Neuronal stem cell (in vitro differentiated cells): ENCODE measurements around the gene DCUN1D2.

Experiments used
- DNase-seq: peaks from one replicate; pipeline ENCODE4 v3.0.0-alpha.2; 2013; ENCODE audit warnings: low spot score
- H2AFZ ChIP-seq: one replicate; pipeline ENCODE4 v1.6.1; 2013; ENCODE audit warnings: mild to moderate bottlenecking, low read length, inconsistent platforms
- H2AK5ac ChIP-seq: 2 replicates; pipeline ENCODE4 v1.6.1; 2013; ENCODE audit warnings: low read depth, mild to moderate bottlenecking, inconsistent platforms, low read length, moderate library complexity, mixed read lengths
- H2BK120ac ChIP-seq: 2 replicates; pipeline ENCODE4 v1.6.1; 2013; ENCODE audit warnings: low read depth, mild to moderate bottlenecking, inconsistent platforms, low read length, moderate library complexity, mixed read lengths
- H2BK12ac ChIP-seq: one replicate; pipeline ENCODE4 v1.6.1; 2013; ENCODE audit warnings: low read length, inconsistent platforms
- H2BK15ac ChIP-seq: 2 replicates; pipeline ENCODE4 v1.6.1; 2013; ENCODE audit warnings: mild to moderate bottlenecking, low read length, inconsistent platforms, mixed read lengths
- H2BK5ac ChIP-seq: one replicate; pipeline ENCODE4 v1.6.1; 2013; ENCODE audit warnings: inconsistent platforms, mild to moderate bottlenecking, low read length, moderate library complexity
- H3K14ac ChIP-seq: one replicate; pipeline ENCODE4 v1.6.1; 2013; ENCODE audit warnings: low read length, inconsistent platforms
- H3K18ac ChIP-seq: 2 replicates; pipeline ENCODE4 v1.6.1; 2013; ENCODE audit warnings: low read length, inconsistent platforms
- H3K23ac ChIP-seq: 2 replicates; pipeline ENCODE4 v1.6.1; 2013; ENCODE audit warnings: low read depth, mild to moderate bottlenecking, mixed read lengths, low read length, inconsistent platforms; ENCODE audit not compliant: poor library complexity
- H3K27ac ChIP-seq: replicated peaks from 3 replicates; pipeline ENCODE4 v1.5.1; 2013; ENCODE audit warnings: low read length, inconsistent platforms
- H3K27me3 ChIP-seq, 3 experiments: 2 replicates each; pipeline ENCODE4 v1.6.1; 2013; ENCODE audit warnings: low read length in 3 of 3, mild to moderate bottlenecking in 2 of 3, inconsistent platforms in 1 of 3, low read depth in 1 of 3, mixed read lengths in 1 of 3, moderate library complexity in 1 of 3; ENCODE audit not compliant: control insufficient read depth in 3 of 3, insufficient read depth in 3 of 3
- H3K36me3 ChIP-seq, 2 donors: replicated peaks in 1 of 2; 2 replicates each; pipeline ENCODE4 v1.6.1; 2013; ENCODE audit warnings: low read length in 2 of 2; ENCODE audit not compliant: control insufficient read depth in 2 of 2, insufficient read depth in 2 of 2
- H3K4ac ChIP-seq: 2 replicates; pipeline ENCODE4 v1.6.1; 2013; ENCODE audit warnings: inconsistent platforms, mild to moderate bottlenecking, low read length, moderate library complexity
- H3K4me1 ChIP-seq, 2 donors: 1 replicate in 1 of 2; 2 replicates in 1 of 2; pipeline ENCODE4 v1.6.1; 2013; ENCODE audit warnings: low read length in 2 of 2, low read depth in 1 of 2; ENCODE audit not compliant: control insufficient read depth in 2 of 2, insufficient read depth in 1 of 2
- H3K4me2 ChIP-seq: one replicate; pipeline ENCODE4 v1.6.1; 2013; ENCODE audit warnings: mild to moderate bottlenecking, low read length, inconsistent platforms; ENCODE audit not compliant: insufficient read depth, poor library complexity, severe bottlenecking
- H3K4me3 ChIP-seq, 2 donors: 2 replicates each; pipeline ENCODE4 v1.5.1; 2013; ENCODE audit warnings: low read length in 2 of 2, mild to moderate bottlenecking in 2 of 2, inconsistent platforms in 1 of 2, moderate library complexity in 1 of 2
- H3K79me1 ChIP-seq: one replicate; pipeline ENCODE4 v1.6.1; 2013; ENCODE audit warnings: low read depth, mild to moderate bottlenecking, inconsistent platforms, low read length, moderate library complexity
- H3K9ac ChIP-seq: one replicate; pipeline ENCODE4 v1.6.1; 2013; ENCODE audit warnings: mild to moderate bottlenecking, low read depth, low read length, inconsistent platforms; ENCODE audit not compliant: poor library complexity
- H3K9me3 ChIP-seq, 2 donors: replicated peaks in 1 of 2; 2 replicates each; pipeline versions ENCODE3 to v1.6.1; 2013; ENCODE audit warnings: low read length in 2 of 2, mild to moderate bottlenecking in 2 of 2, inconsistent platforms in 1 of 2, low read depth in 1 of 2, mixed read lengths in 1 of 2, moderate library complexity in 1 of 2; ENCODE audit not compliant: control insufficient read depth in 2 of 2, insufficient read depth in 1 of 2
- H4K8ac ChIP-seq: one replicate; pipeline ENCODE4 v1.6.1; 2013; ENCODE audit warnings: low read depth, mild to moderate bottlenecking, inconsistent platforms, low read length, moderate library complexity
- H4K91ac ChIP-seq: one replicate; pipeline ENCODE4 v1.6.1; 2013; ENCODE audit warnings: low read length, low read depth, mild to moderate bottlenecking, inconsistent platforms; ENCODE audit not compliant: poor library complexity
- WGBS, 2 donors: extraction: QIAGEN DNeasy Blood & Tissue Kit; methylation state at CpG; one replicate each; pipeline ENCODE4 v1.1.7; 2013; ENCODE audit warnings: missing lambda C conversion rate in 2 of 2, mixed read lengths in 1 of 2; ENCODE audit not compliant: insufficient read length in 2 of 2, insufficient replicate concordance in 1 of 2; ENCODE audit errors: extremely low coverage in 2 of 2; 5-methylcytosine and 5-hydroxymethylcytosine counted together

The DCUN1D2 gene

DNA sequence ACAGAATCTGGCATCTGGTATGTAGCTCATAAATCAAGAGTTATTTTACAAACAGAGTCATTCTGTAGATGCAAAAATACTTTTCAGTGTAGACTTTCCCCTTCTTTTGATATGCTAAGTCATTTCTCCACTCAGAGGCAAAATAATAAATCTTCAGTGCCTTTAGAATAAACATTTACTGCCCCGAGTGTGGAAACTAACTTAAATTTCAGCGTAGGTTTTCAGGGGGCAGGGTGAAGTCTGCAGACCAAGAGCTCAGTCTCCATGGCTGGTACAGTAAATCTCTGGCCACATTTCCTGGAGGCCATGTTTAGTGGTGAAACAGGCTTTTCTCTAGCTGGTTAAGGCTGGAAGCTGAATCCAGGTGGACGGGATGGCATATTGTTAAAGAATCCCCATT, 24.1 kb downstream of the DCUN1D2 start:
- Histone ChIP-seq H3K27ac (no peak overlapping the region), H3K4ac (no peak overlapping the region), H3K36me3 (peaks cover 6 to 69% of the 10 kb centered on the region in 2 donors), H3K18ac (no peak overlapping the region), H3K4me3 (no peak overlapping the region), H3K9me3 (no peaks in the 10 kb centered on the region), H2BK120ac (no peak overlapping the region), H3K23ac (no peak overlapping the region), H3K4me1 (peaks cover 10% of the 10 kb centered on the region in 2 donors), H3K14ac (no peak overlapping the region), H2BK5ac (no peak overlapping the region), H4K8ac (no peak overlapping the region), H2AFZ (no peak overlapping the region), H3K79me1 (no peaks in the 10 kb centered on the region), H3K27me3 (no peaks in the 10 kb centered on the region), H2AK5ac (no peak overlapping the region), H3K4me2 (no peak overlapping the region), H2BK12ac (no peak overlapping the region), H4K91ac (no peak overlapping the region), H3K9ac (no peak overlapping the region), H2BK15ac (no peak overlapping the region)
- no CpG with 5 or more reads among the region's 3 CpGs for WGBS, 2 donors
- no peak for DNase-seq

DNA sequence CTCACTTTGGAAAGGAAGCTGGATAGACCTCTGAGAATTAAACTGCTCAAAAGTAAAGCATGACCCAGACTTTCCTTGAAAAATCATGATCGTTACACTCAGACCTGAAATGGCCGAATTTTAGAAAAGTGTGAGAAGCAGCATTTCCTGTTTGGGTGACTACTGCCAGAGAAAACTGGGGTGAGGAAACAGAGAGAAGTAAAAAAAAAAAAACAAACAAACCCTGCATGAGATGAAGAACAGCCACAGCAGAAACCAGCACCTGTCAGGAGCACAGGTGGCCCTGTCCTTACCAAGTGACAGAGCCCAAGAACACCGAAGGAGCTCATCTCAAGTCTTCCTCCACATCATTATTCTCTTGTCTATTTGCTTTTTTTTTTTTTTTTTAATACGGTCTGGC, 25.2 kb downstream of the DCUN1D2 start:
- H3K14ac ChIP-seq = no peak overlapping the region
- no peak overlapping the region for H3K4me3 ChIP-seq

DNA sequence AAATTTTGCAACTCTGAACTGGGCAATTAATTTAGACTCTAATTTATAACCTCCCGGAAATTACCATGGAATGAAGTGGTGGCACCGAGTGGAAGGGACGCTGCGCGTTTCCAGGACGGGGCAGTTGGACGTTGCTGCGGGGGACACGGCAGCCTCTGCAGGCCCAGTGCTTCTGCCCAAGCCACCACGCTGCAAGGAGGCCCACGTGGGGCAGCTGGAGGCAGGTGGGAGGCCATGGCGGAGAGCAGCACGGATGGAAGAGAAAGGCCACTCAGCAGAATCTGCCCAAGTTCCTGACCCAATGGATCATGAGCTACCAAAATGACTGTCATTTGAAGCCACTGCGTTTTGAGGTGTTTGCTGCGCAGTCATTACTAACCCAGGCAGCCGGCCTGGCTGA, 26.0 kb downstream of the DCUN1D2 start:
- H2BK120ac ChIP-seq = no peak overlapping the region
- no peak overlapping the region for H3K18ac ChIP-seq
- no peak overlapping the region for H3K9ac ChIP-seq
- no peak overlapping the region for H3K14ac ChIP-seq
- H3K27ac ChIP-seq = no peak overlapping the region
- H2BK12ac ChIP-seq = no peak overlapping the region
- H2AK5ac ChIP-seq = no peak overlapping the region
- H3K36me3 ChIP-seq = peaks cover 15 to 79% of the 10 kb centered on the region in 2 donors
- H3K27me3 ChIP-seq = no peaks in the 10 kb centered on the region
- no peaks in the 10 kb centered on the region for H3K9me3 ChIP-seq
- peaks cover 10% of the 10 kb centered on the region in 2 donors for H3K4me1 ChIP-seq
- H3K4me2 ChIP-seq = no peak overlapping the region
- H3K4me3 ChIP-seq = no peak overlapping the region
- no peak overlapping the region for H4K91ac ChIP-seq
- no peak overlapping the region for H2BK5ac ChIP-seq
- no peaks in the 10 kb centered on the region for H3K79me1 ChIP-seq
- no CpG with 5 or more reads among the region's 16 CpGs for WGBS, 2 donors
- no peak overlapping the region for H3K4ac ChIP-seq
- H2BK15ac ChIP-seq = no peak overlapping the region
- H4K8ac ChIP-seq = no peak overlapping the region
- no peak overlapping the region for H3K23ac ChIP-seq
- DNase-seq = no peak
- H2AFZ ChIP-seq = no peak overlapping the region

More for the DNA sequence above, 25.2 kb downstream of the DCUN1D2 start:
- Histone ChIP-seq H3K18ac (no peak overlapping the region), H3K27me3 (no peaks in the 10 kb centered on the region), H3K9ac (no peak overlapping the region), H3K9me3 (no peaks in the 10 kb centered on the region), H3K4ac (no peak overlapping the region), H3K4me2 (no peak overlapping the region), H4K91ac (no peak overlapping the region), H3K36me3 (peaks cover 10 to 77% of the 10 kb centered on the region in 2 donors), H2AK5ac (no peak overlapping the region), H3K79me1 (no peaks in the 10 kb centered on the region), H3K27ac (no peak overlapping the region), H2AFZ (no peak overlapping the region), H4K8ac (no peak overlapping the region), H2BK120ac (no peak overlapping the region), H2BK12ac (no peak overlapping the region), H3K23ac (no peak overlapping the region), H3K4me1 (peaks cover 10% of the 10 kb centered on the region in 2 donors), H2BK15ac (no peak overlapping the region), H2BK5ac (no peak overlapping the region)
- DNase-seq = no peak
- WGBS, 2 donors = no CpG with 5 or more reads among the region's 4 CpGs

DNA sequence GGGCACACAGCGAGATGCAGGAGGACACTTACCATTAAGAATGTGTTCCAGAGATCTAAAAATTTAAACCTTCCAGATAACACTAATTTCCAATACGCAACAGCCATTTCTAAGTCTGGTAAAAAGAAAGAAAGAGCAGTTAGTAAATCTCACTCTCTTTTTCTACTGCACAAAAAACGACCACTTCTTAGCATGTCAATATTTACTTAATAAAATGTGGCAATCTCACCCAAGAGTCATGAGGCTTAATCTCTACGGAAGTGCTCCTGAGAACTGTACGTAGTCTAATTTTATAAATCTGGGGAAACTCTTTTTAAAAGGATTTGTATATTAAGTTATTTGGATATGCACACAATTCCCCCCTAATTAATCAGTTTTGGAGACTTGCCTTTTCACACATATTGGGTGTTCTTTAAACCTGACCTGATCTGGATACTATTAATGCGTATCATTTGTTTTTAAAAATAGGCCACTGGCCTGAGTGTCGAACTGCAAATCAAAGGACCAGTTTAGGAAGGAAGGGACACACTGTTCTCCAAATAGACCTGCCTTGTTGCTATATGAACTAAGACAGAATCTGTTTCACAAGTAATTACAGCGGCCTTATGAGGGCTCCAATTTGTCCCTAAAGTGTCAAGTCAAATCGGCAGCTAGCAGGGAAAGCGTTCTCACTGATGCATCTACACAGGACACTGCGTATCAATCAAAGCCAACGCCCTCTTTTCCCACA, 29.3 kb downstream of the DCUN1D2 start:
- H3K27me3 ChIP-seq = no peaks in the 10 kb centered on the region
- no peak overlapping the region for H3K23ac ChIP-seq
- H2BK15ac ChIP-seq = no peak overlapping the region
- no peak overlapping the region for H3K27ac ChIP-seq
- no CpG with 5 or more reads among the region's 12 CpGs for WGBS, 2 donors
- no peak overlapping the region for H4K91ac ChIP-seq
- H3K4ac ChIP-seq = no peak overlapping the region
- H3K36me3 ChIP-seq = peaks cover 32 to 90% of the 10 kb centered on the region in 2 donors
- no peak overlapping the region for H2BK5ac ChIP-seq
- H2BK120ac ChIP-seq = no peak overlapping the region
- H3K18ac ChIP-seq = no peak overlapping the region
- no peaks in the 10 kb centered on the region for H3K4me1 ChIP-seq
- H3K4me2 ChIP-seq = no peak overlapping the region
- H3K9me3 ChIP-seq = peaks cover 0 to 2% of the 10 kb centered on the region in 2 donors
- H2BK12ac ChIP-seq = no peak overlapping the region
- H2AK5ac ChIP-seq = no peak overlapping the region
- H3K4me3 ChIP-seq = no peak overlapping the region
- H4K8ac ChIP-seq = no peak overlapping the region
- H2AFZ ChIP-seq = no peak overlapping the region
- H3K14ac ChIP-seq = no peak overlapping the region
- DNase-seq = no peak
- H3K9ac ChIP-seq = no peak overlapping the region
- no peaks in the 10 kb centered on the region for H3K79me1 ChIP-seq
